K562 (cell line): Measurements from ENCODE around the gene KIF26B.

ENCODE experiments used
- CTCF ChIP-seq, 3 experiments: IDR thresholded peaks in 2 of 3; conservative IDR thresholded peaks in 1 of 3; 2 replicates each; pipeline ENCODE4 v1.5.1; 2011 to 2012; ENCODE audit warnings: low read length in 3 of 3, mild to moderate bottlenecking in 3 of 3, control low read depth in 2 of 3, improper control_type of control experiment in 1 of 3, inconsistent platforms in 1 of 3, low read depth in 1 of 3, mixed read lengths in 1 of 3, moderate library complexity in 1 of 3; ENCODE audit not compliant: insufficient read depth in 2 of 3
- DPF2 ChIP-seq: fragments of 450-650 bp; IDR thresholded peaks from 2 replicates; pipeline ENCODE4 v1.6.1; 2016
- JUND ChIP-seq, 2 experiments: IDR thresholded peaks; 2 replicates in 1 of 2; 3 replicates in 1 of 2; pipeline ENCODE4 v1.6.1; 2011; ENCODE audit warnings: borderline replicate concordance in 2 of 2, low read depth in 2 of 2, low read length in 2 of 2, improper control_type of control experiment in 1 of 2, missing biosample characterization in 1 of 2, missing genetic modification characterization in 1 of 2, missing genetic modification reagents in 1 of 2
- POLR2A ChIP-seq: fragments of 450-650 bp; conservative IDR thresholded peaks from 2 replicates; pipeline ENCODE4 v1.6.1; 2016
- POLR2AphosphoS5 ChIP-seq: IDR thresholded peaks from 2 replicates; pipeline ENCODE4 v1.6.1; 2011; ENCODE audit warnings: mild to moderate bottlenecking, low read depth, low read length, moderate library complexity; ENCODE audit not compliant: control insufficient read depth, insufficient read depth
- PRMT5 ChIP-seq: sonication (generic); formaldehyde crosslinking; IDR thresholded peaks from 2 replicates; pipeline ENCODE4 v1.5.0; 2020; ENCODE audit warnings: missing genetic modification reagents
- TFAP4 ChIP-seq: sonication (generic); formaldehyde crosslinking; IDR thresholded peaks from 2 replicates; pipeline ENCODE4 v1.8.0; 2022; ENCODE audit warnings: missing genetic modification reagents, mild to moderate bottlenecking, moderate library complexity, borderline replicate concordance

- TF ChIP-seq PRMT5 (CRISPR knock-in tag) (no peak), CTCF (IDR thresholded peaks at IDR 0.05 in 2 of 3, conservative IDR thresholded peaks at IDR 0.05 in 1 of 3; ENCODE audit: insufficient read depth in 2 of 3, low read depth in 1 of 3, low read length in 3 of 3) (no peak), DPF2 (no peak), POLR2A (no peak), TFAP4 (CRISPR knock-in tag) (no peak), POLR2AphosphoS5 (no peak), JUND (IDR thresholded peaks at IDR 0.05; ENCODE audit: borderline replicate concordance, low read depth, low read length) (no peak), JUND (tag; IDR thresholded peaks at IDR 0.05; ENCODE audit: borderline replicate concordance, low read depth, low read length) (no peak)
Observed at GRCh38 chr1:245306628-245307410, 152.0 kb downstream of the KIF26B start.
